GM12878 (cell line): ENCODE results near the gene PEMT. TPM values are rescaled to one million over a fixed set of nuclear protein-coding genes. Genes with fewer than 3 reads are reported as not detected.

Source experiments
- ATAC-seq: fragments of 200-7000 bp; cut with Tn5 transposase; 3 replicates; pipeline ENCODE4 v1.9.1; 2020; ENCODE audit warnings: mild to moderate bottlenecking, moderate library complexity
- BruUV-seq: library from RNA; stranded (reverse); fragments of 400-500 nt; replicated peaks from 2 replicates; lab custom pipeline; 2021; lab: Mats Ljungman, UMichigan
- CTCF ChIA-PET: fragments of 300-600 bp; sonication (Branson Sonifier 250); formaldehyde crosslinking; extraction: SDS; loops from one replicate; lab custom pipeline; 2021; ENCODE audit warnings: inconsistent platforms; lab: Yijun Ruan, JAX
- POLR2A ChIA-PET: fragments of 350-600 bp; formaldehyde crosslinking; extraction: SDS; loops from one replicate; lab custom pipeline; 2021; ENCODE audit warnings: inconsistent platforms; lab: Charles Lee
- RAD21 ChIA-PET: fragments of 300-600 bp; sonication (Branson Sonifier 250); formaldehyde crosslinking; loops from one replicate; lab custom pipeline; 2023; ENCODE audit warnings: antibody characterized with exemption; ENCODE audit not compliant: unreplicated experiment; lab: Charles Lee
- SMC1A ChIA-PET: fragments of 300-600 bp; sonication (Branson Sonifier 250); formaldehyde crosslinking; loops from one replicate; lab custom pipeline; 2023; ENCODE audit not compliant: unreplicated experiment, uncharacterized antibody; lab: Charles Lee
- DNase-seq: peaks from one replicate; pipeline ENCODE4 v3.0.0-alpha.2; 2011; ENCODE audit warnings: low read depth, low spot score
- FAIRE-seq: peaks from 3 replicates; lab custom pipeline; 2011; peaks lifted over from hg19 to GRCh38; lab: Jason Lieb, UNC
- H2AFZ ChIP-seq: 2 replicates; pipeline ENCODE4 v1.6.0; 2011; ENCODE audit warnings: low read depth, low read length, control low read depth; ENCODE audit not compliant: control insufficient read depth
- H3K27ac ChIP-seq: 2 replicates; pipeline ENCODE4 v1.5.1; 2011; ENCODE audit warnings: control low read depth; ENCODE audit not compliant: control insufficient read depth, insufficient read depth
- H3K27me3 ChIP-seq, 2 experiments: replicated peaks in 1 of 2; 2 replicates each; pipeline versions ENCODE4 v1.6.0 to v1.6.1; 2011; ENCODE audit warnings: low read length in 1 of 2; ENCODE audit not compliant: control insufficient read depth in 2 of 2, insufficient read depth in 2 of 2
- H3K36me3 ChIP-seq, 2 experiments: 2 replicates each; pipeline ENCODE4 v1.5.1; 2011; ENCODE audit warnings: low read length in 1 of 2; ENCODE audit not compliant: control insufficient read depth in 2 of 2, insufficient read depth in 2 of 2
- H3K4me1 ChIP-seq: 2 replicates; pipeline ENCODE4 v1.6.1; 2011; ENCODE audit warnings: mild to moderate bottlenecking, low read length, moderate library complexity, mixed read lengths; ENCODE audit not compliant: control insufficient read depth, insufficient read depth
- H3K4me2 ChIP-seq: 2 replicates; pipeline ENCODE4 v1.6.0; 2011; ENCODE audit warnings: control low read depth; ENCODE audit not compliant: control insufficient read depth, insufficient read depth
- H3K4me3 ChIP-seq: fragments of 200-600 bp; sonication (generic); 2 replicates; pipeline ENCODE4 v1.5.1; 2016
- H3K79me2 ChIP-seq: 2 replicates; pipeline ENCODE4 v1.6.0; 2011; ENCODE audit warnings: low read length; ENCODE audit not compliant: control insufficient read depth, insufficient read depth
- H3K9ac ChIP-seq: 2 replicates; pipeline ENCODE4 v1.8.0; 2011; ENCODE audit warnings: low read length, control low read depth, mixed read lengths; ENCODE audit not compliant: control insufficient read depth, insufficient read depth
- H3K9me3 ChIP-seq: replicated peaks from 3 replicates; pipeline ENCODE4 v1.5.1; 2011; ENCODE audit warnings: mild to moderate bottlenecking, low read length; ENCODE audit not compliant: control insufficient read depth, insufficient read depth
- H4K20me1 ChIP-seq: 2 replicates; pipeline ENCODE4 v1.6.0; 2011; ENCODE audit not compliant: control insufficient read depth, insufficient read depth
- CHD1 ChIP-seq: IDR thresholded peaks from 2 replicates; pipeline ENCODE4 v1.6.1; 2012; ENCODE audit warnings: low read depth, low read length, improper control_type of control experiment
- CHD4 ChIP-seq: fragments of 200-600 bp; sonication (generic); IDR thresholded peaks from 2 replicates; pipeline ENCODE4 v1.6.1; 2016; ENCODE audit warnings: mild to moderate bottlenecking
- EED ChIP-seq: sonication (generic); IDR thresholded peaks from 2 replicates; pipeline ENCODE4 v1.6.1; 2016; ENCODE audit warnings: antibody characterized with exemption, low read depth
- NRF1 ChIP-seq: conservative IDR thresholded peaks from 2 replicates; pipeline ENCODE4 v1.6.1; 2011; ENCODE audit warnings: mild to moderate bottlenecking, low read depth, low read length, improper control_type of control experiment
- YBX1 ChIP-seq: fragments of 450-650 bp; IDR thresholded peaks from 2 replicates; pipeline ENCODE4 v1.6.1; 2016; ENCODE audit warnings: antibody characterized with exemption
- WGBS: methylation state at CpG from one replicate; pipeline ENCODE4 v1.1.6; 2016; ENCODE audit warnings: low lambda C conversion rate; ENCODE audit not compliant: insufficient replicate concordance, insufficient coverage; ENCODE audit errors: missing lambda C conversion rate; 5-methylcytosine and 5-hydroxymethylcytosine counted together
- in situ Hi-C: fragments of 300-500 bp; cut with MboI; formaldehyde crosslinking; loops from 9 replicates; pipeline ENCODE4 v1.14.3; 2018; ENCODE audit warnings: mixed read lengths
- intact Hi-C: fragments of 100-400 bp; cut with micrococcal nuclease; formaldehyde crosslinking; loops from one replicate; pipeline ENCODE4 v1.14.2; 2022; ENCODE audit not compliant: unreplicated experiment
- polyA plus RNA-seq, 11 experiments: library from polyadenylated mRNA; depleted of rRNA in 4 of 11; unstranded in 6 of 11; stranded (reverse) in 5 of 11; fragments of >200 nt; fragmentation: Nextera tagmentation in 4 of 11; fragmentation: Illumina TruSeq in 1 of 11; extraction: Ambion mirVana in 4 of 11; extraction: Trizol in 1 of 11; gene quantifications; 1 replicate in 1 of 11; 2 replicates in 10 of 11; pipeline versions ENCODE4 v1.2.1 to v1.2.3, GENCODE V29; 2011 to 2016; ENCODE audit warnings: inconsistent platforms in 2 of 11, missing spikeins in 2 of 11, low read depth in 1 of 11
- total RNA-seq, 4 experiments: library from RNA; depleted of rRNA in 3 of 4; stranded (reverse); fragments of >200 nt in 3 of 4; fragmentation: Illumina TruSeq in 1 of 4; extraction: Trizol in 1 of 4; gene quantifications; 2 replicates each; pipeline versions ENCODE4 v1.2.1 to v1.2.3, GENCODE V29; 2013 to 2021
- TF ChIP-seq, protein P1 (sequence below): fragments of 450-650 bp; IDR thresholded peaks from 2 replicates; pipeline ENCODE4 v1.6.1; 2017; ENCODE audit warnings: mild to moderate bottlenecking, moderate library complexity
- TF ChIP-seq, protein P2 (sequence below): IDR thresholded peaks from 2 replicates; pipeline ENCODE4 v1.6.1; 2012; ENCODE audit warnings: improper control_type of control experiment, low read depth, low read length; ENCODE audit not compliant: insufficient replicate concordance

The PEMT gene
- total and polyA plus RNA-seq, 10 of the 15 experiments (the other 5 are each of a cell fraction or from before 2014, with no cell fraction given), result 2.8 to 44.7 (median 25.4) TPM

DNA sequence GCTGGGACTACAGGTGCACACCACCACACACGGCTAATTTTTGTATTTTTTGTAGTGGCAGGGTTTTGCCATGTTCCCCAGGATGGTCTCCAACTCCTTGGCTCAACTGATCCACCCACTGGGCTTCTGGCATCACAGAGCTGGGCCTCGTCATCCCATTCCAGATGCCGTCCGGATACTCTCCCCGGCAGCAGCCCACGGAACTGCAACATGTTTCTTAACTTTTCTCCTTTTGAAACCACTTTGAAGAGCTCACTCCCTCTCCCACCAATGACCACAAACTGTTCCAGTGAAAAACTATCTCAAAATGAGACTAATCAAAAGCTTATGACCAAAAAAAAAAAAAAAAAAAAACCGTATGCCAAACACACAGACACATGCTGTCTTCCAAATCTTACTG is 17.6 kb downstream of the PEMT start (continued):
- TF ChIP-seq, protein P1, sequence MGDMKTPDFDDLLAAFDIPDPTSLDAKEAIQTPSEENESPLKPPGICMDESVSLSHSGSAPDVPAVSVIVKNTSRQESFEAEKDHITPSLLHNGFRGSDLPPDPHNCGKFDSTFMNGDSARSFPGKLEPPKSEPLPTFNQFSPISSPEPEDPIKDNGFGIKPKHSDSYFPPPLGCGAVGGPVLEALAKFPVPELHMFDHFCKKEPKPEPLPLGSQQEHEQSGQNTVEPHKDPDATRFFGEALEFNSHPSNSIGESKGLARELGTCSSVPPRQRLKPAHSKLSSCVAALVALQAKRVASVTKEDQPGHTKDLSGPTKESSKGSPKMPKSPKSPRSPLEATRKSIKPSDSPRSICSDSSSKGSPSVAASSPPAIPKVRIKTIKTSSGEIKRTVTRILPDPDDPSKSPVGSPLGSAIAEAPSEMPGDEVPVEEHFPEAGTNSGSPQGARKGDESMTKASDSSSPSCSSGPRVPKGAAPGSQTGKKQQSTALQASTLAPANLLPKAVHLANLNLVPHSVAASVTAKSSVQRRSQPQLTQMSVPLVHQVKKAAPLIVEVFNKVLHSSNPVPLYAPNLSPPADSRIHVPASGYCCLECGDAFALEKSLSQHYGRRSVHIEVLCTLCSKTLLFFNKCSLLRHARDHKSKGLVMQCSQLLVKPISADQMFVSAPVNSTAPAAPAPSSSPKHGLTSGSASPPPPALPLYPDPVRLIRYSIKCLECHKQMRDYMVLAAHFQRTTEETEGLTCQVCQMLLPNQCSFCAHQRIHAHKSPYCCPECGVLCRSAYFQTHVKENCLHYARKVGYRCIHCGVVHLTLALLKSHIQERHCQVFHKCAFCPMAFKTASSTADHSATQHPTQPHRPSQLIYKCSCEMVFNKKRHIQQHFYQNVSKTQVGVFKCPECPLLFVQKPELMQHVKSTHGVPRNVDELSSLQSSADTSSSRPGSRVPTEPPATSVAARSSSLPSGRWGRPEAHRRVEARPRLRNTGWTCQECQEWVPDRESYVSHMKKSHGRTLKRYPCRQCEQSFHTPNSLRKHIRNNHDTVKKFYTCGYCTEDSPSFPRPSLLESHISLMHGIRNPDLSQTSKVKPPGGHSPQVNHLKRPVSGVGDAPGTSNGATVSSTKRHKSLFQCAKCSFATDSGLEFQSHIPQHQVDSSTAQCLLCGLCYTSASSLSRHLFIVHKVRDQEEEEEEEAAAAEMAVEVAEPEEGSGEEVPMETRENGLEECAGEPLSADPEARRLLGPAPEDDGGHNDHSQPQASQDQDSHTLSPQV, result no peak
- TF ChIP-seq, all 136 proteins: peak for 0

GRCh38 chr17:17572010-17572785 is 19.3 kb downstream of the PEMT start:
- 78% methylated on average over 12 of the region's 15 CpGs for WGBS
- ChIA-PET SMC1A (interaction anchor here (0.8 kb wide), 1 partner anchor 201 kb away, joined by 3 read pairs; no protein-coding TSS in a partner anchor), CTCF (no interaction called here), RAD21 (no interaction called here), POLR2A (no interaction called here)
- Histone ChIP-seq H4K20me1 (no peaks in the 10 kb centered on the region), H3K36me3 (0 out of 4 replicates have a peak, but pooled peaks cover 0 to 1% of the 10 kb centered on the region in 2 experiments), H3K4me2 (no peak overlapping the region), H3K27ac (no peak overlapping the region), H3K9me3 (no peaks in the 10 kb centered on the region), H3K4me3 (no peak overlapping the region), H3K27me3 (no peaks in the 10 kb centered on the region), H2AFZ (no peak overlapping the region), H3K4me1 (no peaks in the 10 kb centered on the region), H3K79me2 (no peaks in the 10 kb centered on the region), H3K9ac (no peak overlapping the region)
- ATAC-seq (no peak), DNase-seq (no peak), FAIRE-seq (no peak)
- no TSS peak for BruUV-seq
- in situ Hi-C loops (no loop called here), intact Hi-C loops (no loop called here)
- no peak for TF ChIP-seq NRF1
- no peak for TF ChIP-seq CHD1
- TF ChIP-seq, protein P2, sequence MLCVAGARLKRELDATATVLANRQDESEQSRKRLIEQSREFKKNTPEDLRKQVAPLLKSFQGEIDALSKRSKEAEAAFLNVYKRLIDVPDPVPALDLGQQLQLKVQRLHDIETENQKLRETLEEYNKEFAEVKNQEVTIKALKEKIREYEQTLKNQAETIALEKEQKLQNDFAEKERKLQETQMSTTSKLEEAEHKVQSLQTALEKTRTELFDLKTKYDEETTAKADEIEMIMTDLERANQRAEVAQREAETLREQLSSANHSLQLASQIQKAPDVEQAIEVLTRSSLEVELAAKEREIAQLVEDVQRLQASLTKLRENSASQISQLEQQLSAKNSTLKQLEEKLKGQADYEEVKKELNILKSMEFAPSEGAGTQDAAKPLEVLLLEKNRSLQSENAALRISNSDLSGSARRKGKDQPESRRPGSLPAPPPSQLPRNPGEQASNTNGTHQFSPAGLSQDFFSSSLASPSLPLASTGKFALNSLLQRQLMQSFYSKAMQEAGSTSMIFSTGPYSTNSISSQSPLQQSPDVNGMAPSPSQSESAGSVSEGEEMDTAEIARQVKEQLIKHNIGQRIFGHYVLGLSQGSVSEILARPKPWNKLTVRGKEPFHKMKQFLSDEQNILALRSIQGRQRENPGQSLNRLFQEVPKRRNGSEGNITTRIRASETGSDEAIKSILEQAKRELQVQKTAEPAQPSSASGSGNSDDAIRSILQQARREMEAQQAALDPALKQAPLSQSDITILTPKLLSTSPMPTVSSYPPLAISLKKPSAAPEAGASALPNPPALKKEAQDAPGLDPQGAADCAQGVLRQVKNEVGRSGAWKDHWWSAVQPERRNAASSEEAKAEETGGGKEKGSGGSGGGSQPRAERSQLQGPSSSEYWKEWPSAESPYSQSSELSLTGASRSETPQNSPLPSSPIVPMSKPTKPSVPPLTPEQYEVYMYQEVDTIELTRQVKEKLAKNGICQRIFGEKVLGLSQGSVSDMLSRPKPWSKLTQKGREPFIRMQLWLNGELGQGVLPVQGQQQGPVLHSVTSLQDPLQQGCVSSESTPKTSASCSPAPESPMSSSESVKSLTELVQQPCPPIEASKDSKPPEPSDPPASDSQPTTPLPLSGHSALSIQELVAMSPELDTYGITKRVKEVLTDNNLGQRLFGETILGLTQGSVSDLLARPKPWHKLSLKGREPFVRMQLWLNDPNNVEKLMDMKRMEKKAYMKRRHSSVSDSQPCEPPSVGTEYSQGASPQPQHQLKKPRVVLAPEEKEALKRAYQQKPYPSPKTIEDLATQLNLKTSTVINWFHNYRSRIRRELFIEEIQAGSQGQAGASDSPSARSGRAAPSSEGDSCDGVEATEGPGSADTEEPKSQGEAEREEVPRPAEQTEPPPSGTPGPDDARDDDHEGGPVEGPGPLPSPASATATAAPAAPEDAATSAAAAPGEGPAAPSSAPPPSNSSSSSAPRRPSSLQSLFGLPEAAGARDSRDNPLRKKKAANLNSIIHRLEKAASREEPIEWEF, result no peak
- no peak for TF ChIP-seq CHD4
- no peak for TF ChIP-seq EED
- no peak for TF ChIP-seq YBX1
